Retinal pigment epithelial cell (primary cell): ENCODE results near the gene ANKRD27.
A peak's percentile ranks its signal among the peaks of the same experiment; 100 is the strongest.
"Not testable (repeated sequence)": the region's sequence is repeated elsewhere in the genome, so short reads cannot be mapped to it uniquely, and the experiment has no call there.

ENCODE experiments used
- DNase-seq: peaks from one replicate; pipeline ENCODE4 v3.0.0-alpha.2; 2010; ENCODE audit warnings: low read depth
- H3K4me3 ChIP-seq: 2 replicates; pipeline ENCODE4 v1.5.1; 2011; ENCODE audit warnings: mild to moderate bottlenecking, low read length, control low read depth, moderate library complexity
- CTCF ChIP-seq: conservative IDR thresholded peaks from 2 replicates; pipeline ENCODE4 v1.5.1; 2011; ENCODE audit warnings: low read depth, low read length, control low read depth, inconsistent platforms

ANKRD27 gene

GRCh38 chr19:32580353-32580900 lies 94.6 kb downstream of the ANKRD27 start:
- TF ChIP-seq CTCF: no peak
- no peak for DNase-seq
- peak overlapping the region; percentile 62 for H3K4me3 ChIP-seq

GRCh38 chr19:32576790-32577189 lies 98.2 kb downstream of the ANKRD27 start:
- DNase-seq: no peak
- TF ChIP-seq CTCF: no peak

GRCh38 chr19:32573492-32573794 lies 101.5 kb downstream of the ANKRD27 start:
- DNase-seq: no peak
- no peak for TF ChIP-seq CTCF
- no peak overlapping the region for H3K4me3 ChIP-seq

More at GRCh38 chr19:32576790-32577189, 98.2 kb downstream of the ANKRD27 start:
- no peak overlapping the region for H3K4me3 ChIP-seq

GRCh38 chr19:32572700-32573491 lies 102.1 kb downstream of the ANKRD27 start:
- H3K4me3 ChIP-seq, DNase-seq: not testable (repeated sequence)

GRCh38 chr19:32571471-32572075 lies 103.4 kb downstream of the ANKRD27 start:
- DNase-seq, H3K4me3 ChIP-seq: not testable (repeated sequence)

- TF ChIP-seq CTCF: peak; percentile 88
- H3K4me3 ChIP-seq: no peak overlapping the region
- no peak for DNase-seq
These were observed 104.7 kb downstream of the ANKRD27 start for GRCh38 chr19:32570081-32570785.

GRCh38 chr19:32567486-32567885 lies 107.5 kb downstream of the ANKRD27 start:
- TF ChIP-seq CTCF: no peak

GRCh38 chr19:32566246-32566830 lies 108.6 kb downstream of the ANKRD27 start:
- no peak for DNase-seq
- no peak overlapping the region for H3K4me3 ChIP-seq
- TF ChIP-seq CTCF: no peak

More at GRCh38 chr19:32567486-32567885, 107.5 kb downstream of the ANKRD27 start:
- DNase-seq: no peak
- no peak overlapping the region for H3K4me3 ChIP-seq
